ENCODE data around the gene PRDM16. TPM values are rescaled to one million over a fixed set of nuclear protein-coding genes. Genes with fewer than 3 reads are reported as not detected.

Gene PRDM16
- total RNA-seq, 1 experiment from 2014 or later: 22.3 TPM

- Histone ChIP-seq H3K27me3 (ENCODE audit: control insufficient read depth, insufficient read depth, low read length) (no peaks in the 10 kb centered on the region), H3K9me3 (ENCODE audit: control insufficient read depth, insufficient read depth, low read depth, low read length) (no peaks in the 10 kb centered on the region), H3K27ac (ENCODE audit: low read length) (no peak overlapping the region), H3K4me3 (ENCODE audit: low read depth in 2 of 2, low read length in 2 of 2) (no peak overlapping the region), H3K36me3 (ENCODE audit: control insufficient read depth, insufficient read depth, low read length) (no peaks in the 10 kb centered on the region), H3K4me1 (ENCODE audit: control insufficient read depth, insufficient read depth, low read length) (no peaks in the 10 kb centered on the region)
- no peak for TF ChIP-seq REST (IDR thresholded peaks at IDR 0.05; ENCODE audit: insufficient read depth in 1 of 2, low read depth in 2 of 2, low read length in 1 of 2)
- no peak for TF ChIP-seq TCF7L2 (IDR thresholded peaks at IDR 0.05; ENCODE audit: low read depth, low read length)
- TF ChIP-seq CTCF (IDR thresholded peaks at IDR 0.05): no peak
- TF ChIP-seq POLR2AphosphoS5 (IDR thresholded peaks at IDR 0.05; ENCODE audit: low read depth, low read length): no peak
- TF ChIP-seq SIN3A (IDR thresholded peaks at IDR 0.05; ENCODE audit: borderline replicate concordance, insufficient read depth, low read depth, low read length): no peak
- intact Hi-C loops (cut with micrococcal nuclease; ENCODE audit: unreplicated experiment): no loop called here
- CTCF ChIA-PET: no interaction called here
- no TSS peak for BruUV-seq (replicated peaks)
- in situ Hi-C loops (cut with HindIII; ENCODE audit: low pct_unique_long_range_greater_than_20kb, low sequenced_read_pairs): no loop called here
- DNase-seq (ENCODE audit: low read depth, low spot score) (no peak), ATAC-seq (no peak)
- POLR2A ChIA-PET: no interaction called here
These were observed 144.7 kb downstream of the PRDM16 start for GRCh38 chr1:3213730-3214129.

GRCh38 chr1:3215198-3216014 is 146.4 kb downstream of the PRDM16 start:
- DNase-seq (ENCODE audit: low read depth, low spot score) (no peak), ATAC-seq (no peak)
- H3K4me1 ChIP-seq (ENCODE audit: control insufficient read depth, insufficient read depth, low read length): no peaks in the 10 kb centered on the region
- no TSS peak for BruUV-seq (replicated peaks)
- H3K27me3 ChIP-seq (ENCODE audit: control insufficient read depth, insufficient read depth, low read length): no peaks in the 10 kb centered on the region
- in situ Hi-C loops (cut with HindIII; ENCODE audit: low pct_unique_long_range_greater_than_20kb, low sequenced_read_pairs): no loop called here
- no peaks in the 10 kb centered on the region for H3K9me3 ChIP-seq (ENCODE audit: control insufficient read depth, insufficient read depth, low read depth, low read length)
- ChIA-PET POLR2A (no interaction called here), CTCF (no interaction called here)
- intact Hi-C loops (cut with micrococcal nuclease; ENCODE audit: unreplicated experiment): no loop called here
- H3K27ac ChIP-seq (ENCODE audit: low read length): no peak overlapping the region
- H3K4me3 ChIP-seq (ENCODE audit: low read depth in 2 of 2, low read length in 2 of 2): no peak overlapping the region
- no peaks in the 10 kb centered on the region for H3K36me3 ChIP-seq (ENCODE audit: control insufficient read depth, insufficient read depth, low read length)
- no peak for TF ChIP-seq SIN3A (IDR thresholded peaks at IDR 0.05; ENCODE audit: borderline replicate concordance, insufficient read depth, low read depth, low read length)
- TF ChIP-seq POLR2AphosphoS5 (IDR thresholded peaks at IDR 0.05; ENCODE audit: low read depth, low read length): no peak
- no peak for TF ChIP-seq TCF7L2 (IDR thresholded peaks at IDR 0.05; ENCODE audit: low read depth, low read length)
- no peak for TF ChIP-seq REST (IDR thresholded peaks at IDR 0.05; ENCODE audit: insufficient read depth in 1 of 2, low read depth in 2 of 2, low read length in 1 of 2)
- no peak for TF ChIP-seq CTCF (IDR thresholded peaks at IDR 0.05)
